ENCODE data around the gene DNM3.

Gene DNM3

DNA sequence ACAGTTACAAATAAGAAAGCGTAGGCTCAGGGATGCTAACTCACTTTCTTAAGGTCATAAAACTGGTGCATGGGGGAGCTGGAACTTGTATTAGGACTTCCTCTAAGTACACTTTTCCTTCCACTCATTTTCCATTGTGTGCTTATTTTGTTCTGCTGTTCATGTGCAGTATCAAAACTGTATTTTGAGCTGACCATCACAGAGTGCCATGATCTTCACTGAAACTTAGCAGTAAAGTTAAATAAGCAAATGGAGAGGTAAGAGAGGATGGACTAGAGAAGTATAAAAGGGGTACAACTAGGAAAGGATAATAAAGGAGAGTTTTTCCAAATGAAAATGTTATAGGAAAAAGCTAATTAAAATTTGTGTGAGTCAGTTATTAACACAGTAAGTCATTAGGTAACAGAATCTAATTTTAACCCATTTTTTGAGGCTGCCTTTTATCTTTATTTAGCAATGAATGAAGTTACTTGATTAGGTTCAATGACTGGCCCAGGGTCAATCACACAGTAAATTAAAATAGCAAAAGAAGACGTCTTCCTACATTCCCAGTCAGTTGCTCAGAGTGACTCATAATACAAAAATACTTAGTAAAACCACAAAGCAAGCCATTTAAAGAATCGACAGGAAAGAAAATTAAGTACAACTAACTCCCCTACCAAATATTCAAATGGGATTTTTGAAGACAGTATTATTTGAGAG, 413.4 kb downstream of the DNM3 start:
- FAIRE-seq: no peak

- FAIRE-seq: no peak
Observed at GRCh38 chr1:172255223-172255560, 413.9 kb downstream of the DNM3 start.

DNA sequence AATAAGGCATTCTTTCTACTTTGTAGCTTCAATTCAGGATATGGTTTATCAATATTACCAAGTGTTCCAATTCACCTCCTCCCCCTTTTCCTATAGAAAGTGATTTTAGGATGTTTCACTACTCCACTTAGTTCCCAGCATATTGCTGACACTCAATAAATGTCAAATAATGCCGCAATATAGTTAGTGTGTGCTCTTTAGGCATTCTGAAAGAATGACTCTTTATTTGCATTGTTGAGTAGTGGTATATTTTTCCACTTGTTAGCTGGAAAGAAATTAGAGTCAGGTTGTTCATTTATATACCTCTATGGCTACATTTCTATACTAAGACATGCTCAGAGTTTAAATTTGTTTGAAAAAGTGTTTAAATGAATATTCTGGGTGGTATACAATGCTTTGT, 424.6 kb downstream of the DNM3 start:
- FAIRE-seq: no peak

DNA sequence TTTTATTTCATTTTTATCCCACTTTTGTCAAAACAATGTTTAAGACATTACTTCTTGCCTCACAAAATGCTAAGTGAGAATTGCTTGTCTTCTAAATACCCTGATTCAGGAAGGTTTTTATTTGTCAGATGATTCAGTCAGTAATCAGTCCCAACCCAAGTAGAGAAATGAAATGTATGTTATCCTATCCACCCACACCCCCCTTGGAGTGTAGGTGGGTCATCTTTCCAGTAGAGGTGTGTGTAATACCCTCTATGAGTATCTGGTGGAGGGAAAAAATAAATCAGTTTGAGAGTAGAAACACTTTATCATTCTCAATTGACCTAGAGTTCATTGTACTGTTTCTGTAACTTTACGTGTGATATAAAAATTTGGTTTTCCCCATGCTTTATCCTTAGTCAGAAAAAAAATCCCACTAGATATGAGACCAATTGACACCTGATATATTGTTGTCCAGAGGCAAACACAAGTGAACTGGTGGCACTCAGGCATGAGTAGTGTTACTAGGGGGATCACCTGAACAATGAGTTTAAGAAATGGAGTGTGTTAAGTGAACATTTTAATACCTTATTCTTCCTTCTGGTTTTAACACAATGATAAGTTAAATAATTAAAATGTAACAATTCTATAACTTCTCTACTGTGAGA, 425.4 kb downstream of the DNM3 start:
- FAIRE-seq: no peak

DNA sequence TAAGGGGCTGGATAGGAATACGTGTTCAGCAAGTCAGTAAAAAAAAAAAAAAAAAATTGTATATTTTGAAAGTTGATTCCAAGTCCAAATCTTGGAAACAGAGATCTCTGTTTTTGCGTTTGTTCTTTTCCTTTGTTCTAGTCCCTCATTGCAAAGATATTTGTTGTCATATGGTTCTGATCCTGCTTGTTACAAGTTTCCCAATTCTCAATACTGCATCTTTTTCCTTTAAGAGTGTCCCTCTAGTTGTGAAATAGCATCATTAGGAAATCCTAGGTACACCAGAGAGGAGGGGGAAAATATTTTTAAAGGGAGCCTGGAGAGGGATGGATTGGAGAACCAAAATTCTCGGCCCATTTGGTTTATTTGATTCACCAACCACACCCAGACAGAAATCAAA, 426.9 kb downstream of the DNM3 start:
- no peak for FAIRE-seq

DNA sequence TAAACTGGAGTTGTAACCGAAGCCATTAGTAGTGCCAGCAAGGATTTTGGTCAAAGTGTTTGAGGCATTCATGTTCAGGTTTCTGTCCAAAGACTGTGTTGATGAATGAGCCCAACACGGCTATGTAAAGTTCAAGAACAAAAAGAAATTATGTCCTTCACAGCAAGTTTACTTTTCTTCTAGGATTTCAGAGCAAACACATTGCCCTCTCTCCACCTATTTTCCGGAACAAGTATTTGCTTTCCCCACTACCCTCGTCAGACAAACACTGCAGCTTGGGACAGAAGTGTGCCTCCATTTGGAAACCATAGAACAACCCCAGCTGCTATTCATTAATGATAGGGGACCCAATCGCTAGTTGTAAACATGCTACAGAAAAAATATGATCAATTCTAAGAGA, 427.8 kb downstream of the DNM3 start:
- FAIRE-seq: no peak

- FAIRE-seq: no peak
Observed at GRCh38 chr1:172269644-172270043, 428.3 kb downstream of the DNM3 start.

- no peak for FAIRE-seq
Observed at GRCh38 chr1:172270605-172271004, 429.3 kb downstream of the DNM3 start.

GRCh38 chr1:172272087-172272486, 430.8 kb downstream of the DNM3 start:
- no peak for FAIRE-seq

DNA sequence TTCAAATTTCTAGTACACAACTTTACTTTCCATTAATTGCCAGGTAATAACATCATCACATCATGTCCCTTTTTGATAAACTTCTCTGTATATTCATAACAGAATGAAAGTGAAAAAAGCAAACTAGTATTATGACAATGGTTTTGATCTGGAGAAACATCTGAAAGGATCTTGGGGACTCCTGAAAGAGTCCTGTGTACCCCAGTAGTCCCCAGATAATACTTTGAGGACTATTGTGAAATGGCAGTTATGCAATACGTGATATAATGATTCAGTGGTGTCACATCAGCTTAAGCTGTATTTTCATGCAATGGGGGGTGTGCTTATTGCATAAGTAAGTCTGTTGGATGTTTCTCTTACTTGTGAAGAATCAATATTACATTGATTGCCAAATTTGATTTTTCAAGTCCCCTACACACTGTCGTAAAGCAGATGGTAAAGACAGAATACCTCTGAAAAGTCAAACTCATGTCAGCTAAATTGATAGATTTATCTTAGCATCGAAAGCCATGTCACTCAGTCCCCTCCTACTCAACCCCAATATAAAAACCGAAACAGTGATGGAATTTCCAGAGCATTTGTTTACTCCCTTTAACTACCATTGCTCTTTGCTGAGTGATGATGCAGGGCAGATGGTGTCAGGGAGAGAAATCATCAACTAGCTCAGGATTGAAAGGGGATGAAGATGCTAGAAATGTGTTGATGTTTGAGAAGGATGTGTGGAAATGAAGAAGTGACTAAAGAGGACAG, 432.5 kb downstream of the DNM3 start:
- no peak for FAIRE-seq

GRCh38 chr1:172275478-172275877, 434.2 kb downstream of the DNM3 start:
- FAIRE-seq: peak; percentile 30

GRCh38 chr1:172276120-172276818, 435.0 kb downstream of the DNM3 start:
- no peak for FAIRE-seq

DNA sequence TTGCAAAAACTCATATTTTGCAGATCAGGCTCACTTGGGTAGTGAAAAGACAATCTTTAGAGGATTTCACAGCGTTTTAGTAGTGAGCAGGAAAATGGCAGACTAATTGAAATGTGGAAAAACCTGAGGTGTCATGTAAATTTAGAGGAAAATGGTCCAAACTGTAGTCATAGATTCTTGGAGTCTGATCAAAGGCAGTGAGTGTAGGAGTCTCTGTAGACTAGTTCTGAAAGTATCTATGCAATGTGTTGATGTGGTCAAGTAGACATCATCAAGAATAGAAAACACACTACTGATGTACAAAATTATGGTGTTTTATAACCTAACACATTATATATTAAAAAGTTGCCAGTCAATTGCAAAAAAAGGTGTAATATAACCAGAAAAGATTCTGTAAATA, 436.0 kb downstream of the DNM3 start:
- FAIRE-seq: no peak

DNA sequence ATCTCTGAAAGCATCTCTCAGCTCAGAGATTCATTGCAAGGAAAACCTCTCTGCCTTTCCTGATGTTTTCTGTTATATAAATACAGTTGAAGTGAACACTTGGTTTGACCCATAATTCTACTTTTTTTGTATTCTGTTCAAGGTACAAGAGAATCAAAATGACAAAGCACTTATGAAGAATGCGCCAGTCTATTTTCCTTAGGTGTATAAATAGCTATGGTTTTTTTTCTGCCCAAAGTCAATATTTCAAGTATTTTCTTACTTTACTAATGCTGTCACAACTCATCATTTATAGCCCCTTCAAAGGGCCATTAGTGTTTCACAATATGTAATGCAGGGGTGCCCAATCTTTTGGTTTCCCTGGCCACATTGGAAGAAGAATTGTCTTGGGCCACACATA, 436.7 kb downstream of the DNM3 start:
- FAIRE-seq: no peak

- no peak for FAIRE-seq
Observed at GRCh38 chr1:172278478-172278877, 437.2 kb downstream of the DNM3 start.

- no peak for FAIRE-seq
Observed at GRCh38 chr1:172279939-172280636, 438.8 kb downstream of the DNM3 start.

GRCh38 chr1:172283766-172284165, 442.5 kb downstream of the DNM3 start:
- no peak for FAIRE-seq

GRCh38 chr1:172286629-172287076, 445.4 kb downstream of the DNM3 start:
- no peak for FAIRE-seq

GRCh38 chr1:172287208-172287607, 445.9 kb downstream of the DNM3 start:
- FAIRE-seq: peak; percentile 38

GRCh38 chr1:172288581-172288980, 447.3 kb downstream of the DNM3 start:
- no peak for FAIRE-seq

DNA sequence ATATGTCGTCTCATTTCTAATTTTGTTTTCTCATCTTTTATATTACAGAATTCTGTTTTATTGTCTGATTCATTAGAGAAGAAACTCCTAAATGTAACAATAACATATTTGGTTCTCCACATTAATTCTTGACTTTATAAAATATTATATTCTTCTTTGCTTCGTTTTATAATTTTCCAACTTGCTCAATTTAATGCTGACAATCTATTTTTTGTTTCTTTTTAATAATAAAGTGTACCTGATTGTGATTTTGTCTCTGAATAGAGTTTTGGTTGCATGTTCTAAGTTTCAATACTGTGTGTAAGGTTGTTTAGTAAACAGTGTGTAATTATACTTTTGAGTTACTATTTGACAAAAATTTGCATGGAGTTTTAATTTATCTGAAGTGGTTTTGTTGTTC, 448.1 kb downstream of the DNM3 start:
- FAIRE-seq: peak; percentile 71

- FAIRE-seq: no peak
Observed at GRCh38 chr1:172292840-172293239, 451.5 kb downstream of the DNM3 start.

GRCh38 chr1:172293429-172293828, 452.1 kb downstream of the DNM3 start:
- no peak for FAIRE-seq

All from islet of Langerhans (tissue), 1 donor.